ENCODE data around the gene MELK.

The MELK gene

GRCh38 chr9:36721846-36722588 lies 149.3 kb downstream of the MELK start:
- no peak for DNase-seq
- Mint-ChIP-seq H3K27me3 (no peaks in the 10 kb centered on the region), H3K36me3 (ENCODE audit: low read depth) (no peaks in the 10 kb centered on the region), H3K9me3 (no peaks in the 10 kb centered on the region), H3K4me1 (ENCODE audit: low read depth) (no peaks in the 10 kb centered on the region), H3K27ac (no peak overlapping the region), H3K4me3 (no peak overlapping the region)

- Mint-ChIP-seq H3K9me3 (no peaks in the 10 kb centered on the region), H3K4me3 (no peak overlapping the region), H3K4me1 (ENCODE audit: low read depth) (no peaks in the 10 kb centered on the region), H3K27me3 (no peaks in the 10 kb centered on the region), H3K36me3 (ENCODE audit: low read depth) (no peaks in the 10 kb centered on the region), H3K27ac (no peak overlapping the region)
- DNase-seq, result no peak
Measured at GRCh38 chr9:36725777-36726356, 153.2 kb downstream of the MELK start.

Measured in activated T-cell treated with anti-CD3 and anti-CD28 coated beads, Interleukin-2, amount 50 U/mL, for 24 hours (primary cell).